Uterus (tissue), 2 donors: ENCODE results near the gene MINK1.

Experiments
- CTCF ChIP-seq, 4 experiments: fragments of 200-600 bp in 2 of 4; fragments of 450-650 bp in 2 of 4; sonication (generic) in 2 of 4; IDR thresholded peaks; one replicate each; pipeline ENCODE4 v1.5.1; 2016 to 2019; ENCODE audit warnings: antibody characterized with exemption in 4 of 4, mild to moderate bottlenecking in 2 of 4, moderate library complexity in 1 of 4
- POLR2A ChIP-seq, 2 donors: fragments of 450-650 bp; IDR thresholded peaks; one replicate each; pipeline ENCODE4 v1.6.1; 2016; ENCODE audit warnings: antibody characterized with exemption in 2 of 2, mild to moderate bottlenecking in 1 of 2, moderate library complexity in 1 of 2

GRCh38 chr17:4815043-4815675 is 18.0 kb upstream of the MINK1 start:
- TF ChIP-seq CTCF (IDR thresholded peaks at IDR 0.05) (no peak), POLR2A (IDR thresholded peaks at IDR 0.05) (no peak)
